SK-N-SH (cell line): Measurements from ENCODE around the gene PTPN12.
A peak's percentile ranks its signal among the peaks of the same experiment; 100 is the strongest.

Experiments
- CHD2 ChIP-seq: fragments of 150-350 bp; IDR thresholded peaks from 2 replicates; pipeline ENCODE4 v1.6.1; 2018; ENCODE audit warnings: low read length; ENCODE audit not compliant: partially characterized antibody
- CTCF ChIP-seq: fragments of 200-600 bp; sonication (generic); IDR thresholded peaks from 2 replicates; pipeline ENCODE4 v1.6.1; 2017; ENCODE audit warnings: antibody characterized with exemption, mild to moderate bottlenecking, moderate library complexity
- EP300 ChIP-seq, 2 experiments: IDR thresholded peaks; 2 replicates each; pipeline versions ENCODE4 v1.4.0 to v1.6.1; 2012; ENCODE audit warnings: borderline replicate concordance in 1 of 2, low read depth in 1 of 2, low read length in 1 of 2
- EZH2phosphoT487 ChIP-seq: fragments of 200-600 bp; sonication (generic); IDR thresholded peaks from 2 replicates; pipeline ENCODE4 v1.6.1; 2017; ENCODE audit warnings: low read depth, mixed run types, mild to moderate bottlenecking, antibody characterized with exemption, moderate library complexity, borderline replicate concordance
- MAX ChIP-seq: IDR thresholded peaks from 2 replicates; pipeline ENCODE4 v1.4.0; 2012; ENCODE audit warnings: low read depth
- MXI1 ChIP-seq: IDR thresholded peaks from 2 replicates; pipeline ENCODE4 v1.6.1; 2012; ENCODE audit warnings: mild to moderate bottlenecking, low read depth, low read length, improper control_type of control experiment
- POLR2AphosphoS5 ChIP-seq: IDR thresholded peaks from 2 replicates; pipeline ENCODE4 v1.6.1; 2012; ENCODE audit warnings: low read depth, low read length
- RAD21 ChIP-seq: IDR thresholded peaks from 2 replicates; pipeline ENCODE4 v1.6.1; 2012; ENCODE audit warnings: mild to moderate bottlenecking, low read length
- RCOR1 ChIP-seq: fragments of 150-350 bp; IDR thresholded peaks from 2 replicates; pipeline ENCODE4 v1.6.1; 2017; ENCODE audit warnings: antibody characterized with exemption, low read length
- REST ChIP-seq: IDR thresholded peaks from 2 replicates; pipeline ENCODE4 v1.6.1; 2012; ENCODE audit warnings: mild to moderate bottlenecking, low read depth, low read length, moderate library complexity
- TAF1 ChIP-seq: IDR thresholded peaks from 2 replicates; pipeline ENCODE4 v1.6.1; 2012; ENCODE audit warnings: low read depth, mild to moderate bottlenecking, low read length, moderate library complexity, borderline replicate concordance
- TCF12 ChIP-seq: IDR thresholded peaks from 2 replicates; pipeline ENCODE4 v1.4.0; 2012
- TEAD4 ChIP-seq: IDR thresholded peaks from 2 replicates; pipeline ENCODE4 v1.4.0; 2012; ENCODE audit warnings: mild to moderate bottlenecking, borderline replicate concordance; ENCODE audit not compliant: insufficient read depth
- YY1 ChIP-seq: IDR thresholded peaks from 2 replicates; pipeline ENCODE4 v1.4.0; 2012; ENCODE audit warnings: low read depth, mild to moderate bottlenecking

DNA sequence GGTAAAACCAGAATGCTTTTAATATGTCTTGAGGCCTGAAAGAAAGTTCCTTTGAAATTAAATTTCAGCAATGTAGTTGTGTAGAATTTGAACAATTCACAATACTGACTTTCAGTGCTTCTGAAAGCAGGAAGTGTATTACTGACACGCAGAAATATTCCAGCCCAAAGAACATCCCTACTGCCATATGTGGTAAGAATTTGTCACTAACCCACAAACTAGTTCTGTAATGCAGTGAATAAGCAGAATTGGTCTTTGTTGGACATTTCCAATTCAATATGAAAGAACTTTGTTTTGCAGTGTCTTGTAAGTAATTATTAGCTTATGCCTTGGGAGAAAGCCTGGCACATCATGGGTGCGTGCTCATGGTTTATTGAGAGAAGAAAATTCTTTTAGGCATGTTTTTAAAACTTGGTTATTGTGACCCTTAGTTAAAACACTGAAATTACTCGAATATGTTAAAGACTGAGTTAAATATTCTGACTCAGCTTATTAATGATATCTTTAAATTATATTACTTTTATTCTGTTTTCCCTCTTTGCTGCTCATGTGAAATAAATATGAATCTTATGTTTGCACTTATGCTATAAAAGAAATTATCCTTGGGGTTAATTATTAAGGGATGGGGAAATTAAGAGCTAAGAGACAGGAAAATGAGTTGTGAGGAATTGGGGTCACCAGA lies 33.4 kb downstream of the PTPN12 start:
- no peak for TF ChIP-seq MXI1
- peak; percentile 27; the same call in 1 of the 2 replicates for TF ChIP-seq TEAD4
- TF ChIP-seq TCF12: peak; percentile 64
- TF ChIP-seq CTCF: no peak
- no peak for TF ChIP-seq CHD2
- no peak for TF ChIP-seq YY1
- no peak for TF ChIP-seq RCOR1
- no peak for TF ChIP-seq RAD21
- no peak for TF ChIP-seq EP300 (IDR thresholded peaks at IDR 0.05; ENCODE audit: borderline replicate concordance in 1 of 2, low read depth in 1 of 2, low read length in 1 of 2)
- TF ChIP-seq EZH2phosphoT487: no peak
- TF ChIP-seq MAX: no peak
- TF ChIP-seq POLR2AphosphoS5: no peak
- TF ChIP-seq TAF1: no peak
- no peak for TF ChIP-seq REST
